ENCODE data around the gene H2BK1. TPM values are rescaled to one million over a fixed set of nuclear protein-coding genes. Genes with fewer than 3 reads are reported as not detected.
A peak's percentile ranks its signal among the peaks of the same experiment; 100 is the strongest.

The H2BK1 gene
- total and polyA plus RNA-seq, 9 donors: not detected

DNA sequence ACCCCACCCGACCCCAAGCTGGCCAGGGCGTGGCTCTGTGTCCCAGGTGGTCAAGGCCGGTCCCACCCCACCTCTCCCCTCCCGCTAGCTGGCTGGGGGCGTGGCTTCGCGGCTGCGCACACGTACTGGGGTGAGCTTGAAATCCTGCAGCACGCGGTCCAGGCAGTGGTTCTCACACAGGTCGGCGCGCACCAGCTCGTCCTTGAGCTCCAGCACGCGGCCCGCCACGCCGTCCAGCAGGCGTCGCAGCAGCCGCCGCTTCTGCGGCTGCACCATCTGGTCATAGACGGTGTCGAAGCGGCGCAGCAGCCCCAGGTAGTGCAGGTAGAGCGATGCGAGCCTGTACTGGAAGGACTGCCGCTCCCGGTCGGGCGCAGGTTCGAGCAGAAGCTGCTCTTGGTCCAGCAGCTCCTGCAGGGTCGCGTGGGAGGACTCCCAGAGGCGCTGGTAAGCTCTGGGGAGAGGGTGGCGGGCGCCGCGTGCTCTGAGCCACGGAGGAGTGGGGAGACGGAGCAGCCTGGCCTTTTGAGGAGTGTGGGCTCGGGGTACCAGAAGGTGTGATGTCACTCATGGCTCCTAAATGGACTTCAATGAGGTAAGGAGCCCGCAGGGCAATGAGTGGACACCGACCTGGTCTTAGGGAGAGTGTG, 5.8 kb downstream of the H2BK1 start:
- no peaks in the 10 kb centered on the region for H3K36me3 ChIP-seq (ENCODE audit: control insufficient read depth, insufficient read depth, low read length)
- no peak for DNase-seq
- H3K27me3 ChIP-seq (ENCODE audit: control insufficient read depth, insufficient read depth, low read length): peaks cover 44% of the 10 kb centered on the region
- no peak overlapping the region for H3K4me3 ChIP-seq (ENCODE audit: low read length)
- 62% methylated on average over 45 of the region's 48 CpGs for WGBS (ENCODE audit: insufficient coverage)
- H3K9me3 ChIP-seq (replicated peaks; ENCODE audit: control insufficient read depth, low read depth, low read length): no peaks in the 10 kb centered on the region
- peaks cover 10% of the 10 kb centered on the region for H3K4me1 ChIP-seq (ENCODE audit: control insufficient read depth, insufficient read depth, low read length)
- no peak overlapping the region for H3K27ac ChIP-seq (ENCODE audit: low read length)

DNA sequence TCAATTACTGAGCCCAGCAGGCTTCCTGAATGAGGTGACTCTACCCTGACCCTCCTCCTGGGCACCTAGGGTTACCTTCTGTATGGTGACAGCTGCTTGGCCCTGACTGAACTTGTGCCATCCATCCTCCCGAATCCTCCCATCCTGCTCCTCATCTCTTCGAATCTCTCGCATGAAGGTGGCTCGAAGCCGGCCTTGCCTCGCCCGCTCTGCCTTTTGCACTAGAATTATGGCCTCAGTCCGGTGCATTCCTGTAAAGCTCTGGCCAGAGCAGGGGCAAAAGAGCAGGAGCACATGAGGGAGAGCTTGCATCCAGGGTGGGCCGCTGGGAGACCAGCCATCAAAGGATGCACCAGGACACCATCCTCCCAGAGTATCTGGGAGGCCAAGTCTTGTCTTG, 7.5 kb downstream of the H2BK1 start:
- 92% methylated on average over 8 of the region's 9 CpGs for WGBS (ENCODE audit: insufficient coverage)
- no peak for DNase-seq
- no peaks in the 10 kb centered on the region for H3K36me3 ChIP-seq (ENCODE audit: control insufficient read depth, insufficient read depth, low read length)
- H3K9me3 ChIP-seq (replicated peaks; ENCODE audit: control insufficient read depth, low read depth, low read length): no peaks in the 10 kb centered on the region
- H3K4me1 ChIP-seq (ENCODE audit: control insufficient read depth, insufficient read depth, low read length): peaks cover 13% of the 10 kb centered on the region
- H3K27ac ChIP-seq (ENCODE audit: low read length): no peak overlapping the region
- no peak overlapping the region for H3K4me3 ChIP-seq (ENCODE audit: low read length)
- H3K27me3 ChIP-seq (ENCODE audit: control insufficient read depth, insufficient read depth, low read length): peaks cover 43% of the 10 kb centered on the region

DNA sequence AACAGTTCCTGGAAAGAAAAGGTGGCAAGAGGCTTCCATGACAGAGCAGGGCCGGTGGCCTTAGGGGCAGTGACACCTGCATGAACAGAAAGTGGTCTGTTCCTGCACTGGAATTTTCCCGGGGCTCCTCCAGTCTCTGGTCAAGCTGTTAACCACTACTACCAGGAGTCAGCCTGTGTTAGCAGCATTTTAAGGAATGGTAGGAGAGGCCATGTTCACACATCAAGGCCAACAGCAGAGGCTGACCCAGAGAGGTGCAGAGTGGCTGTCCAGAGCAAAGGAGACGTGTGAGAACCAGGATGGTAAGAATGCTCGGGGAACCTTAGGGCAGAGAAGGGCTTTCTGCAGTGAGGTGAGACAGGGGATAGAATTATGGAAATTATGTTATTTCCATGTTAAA, 8.5 kb downstream of the H2BK1 start:
- Histone ChIP-seq H3K9me3 (replicated peaks; ENCODE audit: control insufficient read depth, low read depth, low read length) (no peaks in the 10 kb centered on the region), H3K4me1 (ENCODE audit: control insufficient read depth, insufficient read depth, low read length) (peaks cover 13% of the 10 kb centered on the region), H3K4me3 (ENCODE audit: low read length) (no peak overlapping the region), H3K27ac (ENCODE audit: low read length) (no peak overlapping the region), H3K27me3 (ENCODE audit: control insufficient read depth, insufficient read depth, low read length) (peaks cover 38% of the 10 kb centered on the region), H3K36me3 (ENCODE audit: control insufficient read depth, insufficient read depth, low read length) (no peaks in the 10 kb centered on the region)
- no peak for DNase-seq
- WGBS (ENCODE audit: insufficient coverage): 70% methylated on average over 4 of the region's 4 CpGs

DNA sequence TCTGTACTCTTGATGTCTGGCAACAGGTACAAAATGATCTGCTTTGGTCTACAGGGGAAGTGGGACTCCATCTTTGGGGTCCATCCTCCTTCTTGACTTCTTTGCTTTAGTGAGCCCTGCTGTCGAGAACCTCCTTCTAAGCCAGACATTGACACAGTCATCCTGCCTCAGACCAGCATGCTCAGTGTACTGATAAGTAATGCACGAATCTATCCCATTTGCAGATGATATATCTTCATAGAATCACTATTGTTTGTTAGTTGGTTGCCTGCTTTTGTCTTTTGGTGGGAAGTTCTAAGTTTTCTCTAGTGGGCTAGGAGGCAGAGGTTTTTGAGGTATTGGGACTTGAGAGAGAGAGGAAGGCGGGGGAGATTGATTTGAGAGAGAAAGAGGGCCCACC, 8.9 kb downstream of the H2BK1 start:
- Histone ChIP-seq H3K4me3 (ENCODE audit: low read length) (no peak overlapping the region), H3K4me1 (ENCODE audit: control insufficient read depth, insufficient read depth, low read length) (peaks cover 13% of the 10 kb centered on the region), H3K9me3 (replicated peaks; ENCODE audit: control insufficient read depth, low read depth, low read length) (no peaks in the 10 kb centered on the region), H3K27me3 (ENCODE audit: control insufficient read depth, insufficient read depth, low read length) (peaks cover 36% of the 10 kb centered on the region), H3K27ac (ENCODE audit: low read length) (no peak overlapping the region), H3K36me3 (ENCODE audit: control insufficient read depth, insufficient read depth, low read length) (no peaks in the 10 kb centered on the region)
- DNase-seq: no peak
- WGBS (ENCODE audit: insufficient coverage): 100% methylated on average over 1 of the region's 3 CpGs

DNA sequence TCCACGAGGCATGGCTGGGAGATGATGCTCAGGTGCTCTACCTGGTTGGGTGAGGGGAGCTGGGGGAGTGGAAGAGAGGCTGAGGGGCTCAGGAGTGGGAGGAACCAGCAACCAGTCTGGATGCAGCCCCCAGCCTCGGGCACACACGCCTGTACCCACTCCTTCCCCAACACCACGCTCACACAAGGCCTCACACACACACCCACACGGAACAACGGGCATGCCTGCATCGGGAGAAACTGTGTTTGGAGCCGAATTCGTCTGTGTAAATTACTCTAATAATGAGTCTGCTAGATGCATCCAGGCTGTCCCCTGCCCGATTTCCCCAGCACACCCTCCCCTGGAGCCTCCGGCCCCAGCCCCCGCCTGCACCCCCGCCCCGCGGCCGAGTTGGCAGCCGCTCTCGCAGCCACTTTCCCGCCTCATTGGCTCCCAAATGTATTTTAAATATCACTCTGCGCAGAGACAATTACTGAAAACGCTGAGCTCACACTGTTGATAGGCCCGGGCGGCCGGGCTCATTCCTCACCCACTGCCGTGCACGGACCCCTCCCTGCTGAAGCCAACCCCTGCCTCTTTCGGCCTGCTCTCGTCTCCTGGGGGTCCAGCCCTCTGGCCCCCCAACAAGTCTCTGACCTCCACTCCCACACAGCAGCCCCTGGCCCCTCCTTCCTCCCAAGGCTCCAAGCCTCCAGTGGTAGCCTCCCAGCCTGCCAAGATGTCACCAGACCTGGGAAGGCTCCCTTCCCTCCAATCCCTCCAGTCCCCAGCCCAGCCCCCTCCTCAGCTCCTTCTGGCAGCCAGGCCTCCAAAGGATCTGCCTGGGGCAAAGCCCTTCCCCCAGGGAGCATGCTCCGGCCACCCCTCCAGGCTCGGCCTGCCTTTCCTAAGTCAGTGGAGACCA, 11.1 kb downstream of the H2BK1 start:
- WGBS (ENCODE audit: insufficient coverage): 14% methylated on average over 19 of the region's 30 CpGs
- no peaks in the 10 kb centered on the region for H3K9me3 ChIP-seq (replicated peaks; ENCODE audit: control insufficient read depth, low read depth, low read length)
- H3K36me3 ChIP-seq (ENCODE audit: control insufficient read depth, insufficient read depth, low read length): no peaks in the 10 kb centered on the region
- no peak overlapping the region for H3K4me3 ChIP-seq (ENCODE audit: low read length)
- peaks cover 10% of the 10 kb centered on the region for H3K4me1 ChIP-seq (ENCODE audit: control insufficient read depth, insufficient read depth, low read length)
- peak; percentile 60 for DNase-seq
- H3K27ac ChIP-seq (ENCODE audit: low read length): no peak overlapping the region
- peaks cover 27% of the 10 kb centered on the region for H3K27me3 ChIP-seq (ENCODE audit: control insufficient read depth, insufficient read depth, low read length)

DNA sequence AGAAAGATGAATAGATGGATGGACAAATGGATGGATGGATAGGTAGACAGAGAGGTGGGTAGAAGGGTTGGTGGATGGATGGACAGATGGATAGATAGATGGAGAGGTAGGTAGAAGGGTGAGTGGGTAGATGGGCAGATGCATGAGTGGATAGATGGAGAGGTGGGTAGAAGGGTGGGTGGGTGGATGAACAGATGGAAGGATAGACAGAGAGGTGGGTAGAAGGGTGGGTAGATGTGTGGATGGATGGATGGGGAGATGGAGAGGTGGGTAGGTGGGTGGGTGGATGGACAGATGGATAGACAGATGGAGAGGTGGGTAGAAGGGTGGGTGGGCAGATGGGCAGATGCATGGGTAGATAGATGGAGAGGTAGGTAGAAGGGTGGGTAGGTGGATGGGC, 12.4 kb downstream of the H2BK1 start:
- Histone ChIP-seq H3K27ac (ENCODE audit: low read length) (no peak overlapping the region), H3K36me3 (ENCODE audit: control insufficient read depth, insufficient read depth, low read length) (no peaks in the 10 kb centered on the region), H3K4me1 (ENCODE audit: control insufficient read depth, insufficient read depth, low read length) (peaks cover 10% of the 10 kb centered on the region), H3K9me3 (replicated peaks; ENCODE audit: control insufficient read depth, low read depth, low read length) (no peaks in the 10 kb centered on the region), H3K4me3 (ENCODE audit: low read length) (no peak overlapping the region), H3K27me3 (ENCODE audit: control insufficient read depth, insufficient read depth, low read length) (peaks cover 14% of the 10 kb centered on the region)
- no peak for DNase-seq

DNA sequence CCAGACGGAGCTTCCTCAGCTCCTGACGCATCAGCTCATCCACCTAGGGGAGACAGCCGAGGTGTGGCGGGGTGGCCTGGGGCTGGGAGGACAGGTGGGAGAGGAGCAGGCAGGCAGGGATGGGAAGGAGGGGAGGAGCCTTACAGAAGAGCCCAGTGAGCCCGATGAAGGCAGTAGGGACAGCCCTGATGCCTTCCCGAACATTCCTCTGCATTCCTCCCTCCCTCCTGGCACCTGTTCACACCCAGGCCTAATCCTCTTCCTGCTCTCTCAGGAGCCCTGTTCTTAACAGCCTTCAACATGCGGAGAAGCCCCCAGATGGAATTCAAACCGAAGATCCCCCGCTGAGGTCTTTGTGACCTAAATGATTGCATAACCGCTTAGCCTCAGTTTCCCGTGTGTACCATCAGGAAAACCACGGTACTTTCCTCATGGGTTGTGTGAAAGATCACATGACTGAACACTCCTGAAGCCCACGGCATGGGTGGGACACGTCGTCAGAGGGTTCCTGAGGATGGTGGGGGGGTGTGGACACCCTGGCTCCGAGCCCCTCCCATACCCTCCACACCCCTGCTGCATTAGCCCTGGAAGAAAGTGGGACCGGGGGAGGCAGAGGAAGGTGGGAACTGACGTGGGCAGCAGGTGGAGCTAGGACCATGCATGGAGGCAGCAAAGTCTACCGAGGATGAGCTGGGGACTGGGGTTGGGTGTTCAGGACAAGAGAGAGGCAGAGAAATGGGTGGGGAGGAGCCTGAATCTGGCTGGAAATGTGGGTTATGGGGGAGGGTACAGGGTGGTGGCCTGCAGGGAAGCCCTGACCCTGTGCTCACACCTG, 14.5 kb downstream of the H2BK1 start:
- Histone ChIP-seq H3K9me3 (replicated peaks; ENCODE audit: control insufficient read depth, low read depth, low read length) (no peaks in the 10 kb centered on the region), H3K36me3 (ENCODE audit: control insufficient read depth, insufficient read depth, low read length) (no peaks in the 10 kb centered on the region), H3K4me3 (ENCODE audit: low read length) (no peak overlapping the region), H3K4me1 (ENCODE audit: control insufficient read depth, insufficient read depth, low read length) (peaks cover 10% of the 10 kb centered on the region), H3K27ac (ENCODE audit: low read length) (no peak overlapping the region), H3K27me3 (ENCODE audit: control insufficient read depth, insufficient read depth, low read length) (peaks cover 10% of the 10 kb centered on the region)
- 37% methylated on average over 6 of the region's 19 CpGs for WGBS (ENCODE audit: insufficient coverage)
- no peak for DNase-seq

DNA sequence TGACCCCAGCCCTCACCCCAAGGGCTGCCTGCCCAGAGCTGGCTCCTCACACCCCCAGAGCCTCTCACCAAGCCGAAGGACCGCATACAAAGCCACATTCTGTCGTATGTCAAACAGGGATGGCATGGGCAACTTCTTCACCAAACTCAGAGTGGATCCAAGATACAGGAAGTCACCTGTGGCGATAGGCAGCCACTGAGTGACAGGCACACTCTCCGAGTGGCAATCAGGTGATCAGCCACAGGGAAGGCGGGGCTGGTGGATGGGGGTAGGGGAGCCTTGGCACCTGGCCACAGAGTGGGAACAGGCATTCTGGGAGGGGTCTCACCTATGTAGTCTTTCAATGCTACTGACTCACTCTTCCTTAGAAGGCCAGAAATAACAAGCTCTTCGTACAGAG, 16.1 kb downstream of the H2BK1 start:
- Histone ChIP-seq H3K36me3 (ENCODE audit: control insufficient read depth, insufficient read depth, low read length) (no peaks in the 10 kb centered on the region), H3K27me3 (ENCODE audit: control insufficient read depth, insufficient read depth, low read length) (peaks cover 10% of the 10 kb centered on the region), H3K27ac (ENCODE audit: low read length) (no peak overlapping the region), H3K9me3 (replicated peaks; ENCODE audit: control insufficient read depth, low read depth, low read length) (no peaks in the 10 kb centered on the region), H3K4me3 (ENCODE audit: low read length) (no peak overlapping the region), H3K4me1 (ENCODE audit: control insufficient read depth, insufficient read depth, low read length) (no peaks in the 10 kb centered on the region)
- whole genome bisulfite sequencing (ENCODE audit: insufficient coverage): 70% methylated on average over 4 of the region's 7 CpGs
- no peak for DNase-seq

DNA sequence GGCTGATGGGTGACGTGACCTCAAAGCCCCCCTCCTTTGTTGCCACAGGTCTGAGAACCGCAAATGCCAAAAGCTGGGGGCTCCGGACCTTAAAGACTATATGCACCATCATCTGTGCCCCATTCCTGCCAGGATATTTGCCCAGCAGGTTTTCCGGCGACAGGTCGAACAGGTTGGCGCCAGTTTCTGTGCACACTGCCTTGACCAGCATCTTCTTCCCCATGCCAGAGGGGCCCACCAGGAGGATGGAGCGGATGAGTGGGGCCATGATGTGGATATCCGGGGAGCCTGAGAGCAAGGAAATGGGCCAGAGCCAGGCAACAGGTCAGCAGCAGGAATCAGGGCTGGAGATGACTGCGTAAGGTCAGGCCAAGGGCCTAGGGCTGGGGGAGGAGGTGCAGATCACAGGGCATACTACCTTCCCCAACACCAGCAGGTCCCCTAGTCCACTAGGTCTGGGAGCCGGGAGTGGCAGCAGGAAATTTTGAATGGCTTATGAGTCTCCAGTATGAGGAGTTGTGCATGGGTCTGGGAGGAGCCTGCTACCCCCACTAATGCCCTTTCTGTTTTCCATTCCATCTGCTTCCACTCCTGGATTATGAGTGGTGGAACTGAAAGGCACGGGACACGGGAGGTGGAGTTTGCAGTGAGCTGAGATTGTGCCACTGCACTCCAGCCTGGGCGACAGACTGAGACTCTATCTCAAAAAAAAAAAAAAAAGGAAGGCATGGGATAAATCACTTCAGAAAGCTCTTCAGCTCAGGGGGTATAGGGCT, 16.9 kb downstream of the H2BK1 start:
- peaks cover 12% of the 10 kb centered on the region for H3K27me3 ChIP-seq (ENCODE audit: control insufficient read depth, insufficient read depth, low read length)
- H3K4me1 ChIP-seq (ENCODE audit: control insufficient read depth, insufficient read depth, low read length): no peaks in the 10 kb centered on the region
- WGBS (ENCODE audit: insufficient coverage): 75% methylated on average over 4 of the region's 14 CpGs
- H3K4me3 ChIP-seq (ENCODE audit: low read length): no peak overlapping the region
- H3K36me3 ChIP-seq (ENCODE audit: control insufficient read depth, insufficient read depth, low read length): no peaks in the 10 kb centered on the region
- H3K27ac ChIP-seq (ENCODE audit: low read length): no peak overlapping the region
- no peak for DNase-seq
- H3K9me3 ChIP-seq (replicated peaks; ENCODE audit: control insufficient read depth, low read depth, low read length): no peaks in the 10 kb centered on the region
